Hematopoietic multipotent progenitor cell treated with erythropoietin and hydrocortisone succinate and interleukin-3 and kit ligand, for 4 days (in vitro differentiated cells): ENCODE data around the gene NUDT13.

Source experiments
- DNase-seq: peaks from one replicate; pipeline ENCODE4 v3.0.0-alpha.2; 2015

NUDT13 gene

GRCh38 chr10:73167458-73167782 lies 57.2 kb downstream of the NUDT13 start:
- no peak for DNase-seq

GRCh38 chr10:73167783-73168464 lies 57.7 kb downstream of the NUDT13 start, which contains the start of the genes ECD and FAM149B1:
Gene ECD (minus strand): TSS chr10:73168008. CDS start chr10:73163937, 4,071 bp downstream.
Gene FAM149B1 (plus strand): TSS chr10:73168119. CDS start chr10:73168340, 221 bp downstream.
- DNase-seq = peak; percentile 98

- no peak for DNase-seq
Measured at GRCh38 chr10:73168465-73168803, 58.2 kb downstream of the NUDT13 start.

- no peak for DNase-seq
Measured at GRCh38 chr10:73169320-73169719, 59.1 kb downstream of the NUDT13 start.

- no peak for DNase-seq
Measured at GRCh38 chr10:73172867-73173266, 62.6 kb downstream of the NUDT13 start.

- DNase-seq = peak; percentile 14
Measured at GRCh38 chr10:73174148-73174925, 64.1 kb downstream of the NUDT13 start.
